HL-60/S4 treated with phorbol 12-myristate 13-acetate at 8.2 ng/mL for 4 days and 3 days (cell line): Measurements from ENCODE around the gene CACNA1B.
"Not testable (repeated sequence)": the region's sequence is repeated elsewhere in the genome, so short reads cannot be mapped to it uniquely, and the experiment has no call there.

ENCODE experiments used
- in situ Hi-C: fragments of 300-500 bp; cut with MboI; formaldehyde crosslinking; loops from 2 replicates; pipeline ENCODE4 v1.15.0; 2022; ENCODE audit warnings: low sequenced_read_pairs

Gene CACNA1B

DNA sequence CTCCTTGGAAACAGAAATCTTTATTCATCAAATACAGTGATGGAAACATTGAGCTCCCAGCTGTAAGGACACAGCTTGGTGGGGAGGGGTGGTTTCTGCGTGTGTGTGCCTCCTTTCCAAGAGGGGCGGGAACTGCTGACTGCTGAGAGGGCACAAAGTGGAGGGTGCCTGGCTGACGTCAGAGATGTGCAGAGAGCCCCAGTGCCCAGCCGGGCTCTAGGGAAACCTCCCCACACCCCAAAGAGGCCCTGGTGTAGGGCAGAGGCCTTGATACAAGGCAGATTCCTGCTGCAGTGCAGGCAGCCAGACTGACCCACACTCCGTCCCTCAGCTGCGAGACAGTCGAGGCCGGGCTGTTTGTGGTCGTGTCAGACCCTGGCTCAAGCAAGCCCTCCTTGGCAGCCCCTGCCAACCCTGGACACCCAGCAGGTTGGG lies 191.0 kb downstream of the CACNA1B start:
- in situ Hi-C loops = no loop called here

DNA sequence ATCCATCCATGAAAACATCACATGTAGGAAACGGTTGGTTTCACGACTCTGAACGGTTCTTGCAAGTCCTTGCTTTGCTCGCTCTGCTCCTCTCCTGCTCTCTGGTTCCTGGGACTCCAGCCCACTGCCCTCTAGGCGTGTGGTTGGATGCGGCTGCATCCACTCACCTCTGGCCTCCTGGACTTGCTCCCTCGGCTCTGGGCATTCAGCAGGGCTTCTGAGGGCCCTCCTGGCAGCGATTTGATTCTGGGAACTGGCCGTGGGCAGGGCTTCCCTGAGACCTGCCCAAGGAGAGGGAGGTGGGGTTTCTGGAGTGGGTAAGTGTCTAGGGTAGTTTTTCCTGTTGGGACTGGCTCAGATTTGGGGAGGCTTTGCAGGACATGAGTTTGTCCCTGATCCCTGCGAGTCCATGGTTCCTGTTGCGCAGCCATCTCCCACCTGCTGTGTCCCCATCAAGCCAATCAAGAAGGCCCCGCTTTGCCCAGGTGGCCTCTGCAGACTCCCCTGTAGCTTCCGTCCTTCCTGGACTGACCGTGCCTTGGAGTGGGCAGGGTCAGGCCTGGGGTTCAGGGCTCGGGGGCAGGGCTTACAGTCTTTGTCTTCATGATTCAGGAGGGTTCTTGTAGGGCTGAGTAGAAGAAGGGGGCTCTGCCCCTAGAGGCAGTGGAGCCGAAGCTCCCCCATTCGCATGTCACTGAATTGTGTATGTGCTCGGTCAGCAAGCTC lies 192.3 kb downstream of the CACNA1B start:
- in situ Hi-C loops = no loop called here

DNA sequence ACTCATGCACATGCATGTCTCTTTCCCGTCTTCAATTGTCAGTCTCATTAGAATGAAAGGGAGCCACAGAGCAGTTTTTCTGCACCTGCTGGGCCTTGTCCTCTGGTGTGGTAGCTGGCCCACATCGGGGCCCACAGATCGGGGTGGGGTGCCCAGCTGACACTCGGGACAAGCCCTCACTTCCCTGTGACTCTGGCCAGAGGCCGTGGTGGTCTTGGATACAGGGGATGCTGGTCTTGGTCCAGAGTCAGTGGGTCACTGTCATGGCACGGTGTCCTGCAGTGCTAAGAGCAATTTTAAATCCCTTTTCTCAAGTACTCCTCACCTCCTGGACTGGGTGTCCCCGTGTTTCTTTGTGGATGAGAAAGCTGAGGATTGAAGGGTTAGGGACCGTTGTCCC lies 193.2 kb downstream of the CACNA1B start:
- in situ Hi-C loops = no loop called here

DNA sequence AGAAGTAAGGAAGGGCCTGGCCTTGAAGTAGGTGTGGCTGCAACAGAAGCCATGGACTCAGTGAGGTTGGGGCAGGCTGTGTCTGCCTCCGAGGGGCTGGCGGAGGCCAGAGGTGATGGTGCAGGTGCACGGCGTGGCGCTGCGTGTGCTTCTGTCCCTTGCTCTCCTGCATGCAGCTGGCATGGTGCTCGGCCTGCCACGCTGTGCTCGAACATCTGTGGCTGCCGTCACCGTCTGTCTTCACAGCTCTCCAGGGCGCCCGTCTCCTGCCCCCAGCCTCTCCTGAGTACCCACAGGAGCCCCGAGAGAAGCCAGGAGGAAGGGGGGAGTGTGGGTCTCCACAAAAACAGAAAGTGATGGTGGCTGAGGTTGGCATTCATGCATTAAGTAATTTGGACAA lies 193.7 kb downstream of the CACNA1B start:
- in situ Hi-C loops = no loop called here

- in situ Hi-C loops = no loop called here
Measured at GRCh38 chr9:138071731-138072130, 194.1 kb downstream of the CACNA1B start.

DNA sequence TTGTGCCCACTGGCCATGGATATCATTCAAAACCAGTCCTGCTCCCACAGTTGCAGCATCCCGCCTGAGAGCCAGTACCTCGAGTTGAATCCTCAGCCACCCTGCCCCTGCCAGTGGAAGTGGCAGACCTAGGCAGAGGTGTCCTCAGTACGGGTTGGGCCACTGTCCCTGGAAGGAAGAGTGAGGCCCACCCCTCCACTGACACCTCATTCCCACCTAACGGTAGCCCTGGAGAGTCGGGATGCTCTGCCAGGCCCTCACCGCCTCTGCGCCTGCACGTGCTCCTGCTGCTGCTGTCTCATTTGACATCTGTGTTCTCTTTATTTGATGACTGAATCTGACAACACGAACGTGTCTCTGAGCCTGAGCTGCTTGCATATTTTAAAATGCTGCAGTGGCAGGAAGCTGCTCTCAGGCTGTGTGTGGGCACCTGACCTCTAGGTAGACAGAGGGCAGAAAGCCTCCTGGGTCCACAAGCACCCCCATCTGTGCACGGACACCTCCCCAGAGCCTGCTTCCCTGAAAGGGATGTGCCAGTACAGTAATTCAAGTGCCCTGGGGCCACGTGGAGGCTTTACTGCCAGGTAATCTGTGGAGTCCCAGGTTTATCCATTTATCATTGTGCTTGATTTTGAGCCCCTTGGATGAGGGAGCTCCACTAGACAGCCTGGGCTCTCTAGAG lies 194.7 kb downstream of the CACNA1B start:
- in situ Hi-C loops = no loop called here

DNA sequence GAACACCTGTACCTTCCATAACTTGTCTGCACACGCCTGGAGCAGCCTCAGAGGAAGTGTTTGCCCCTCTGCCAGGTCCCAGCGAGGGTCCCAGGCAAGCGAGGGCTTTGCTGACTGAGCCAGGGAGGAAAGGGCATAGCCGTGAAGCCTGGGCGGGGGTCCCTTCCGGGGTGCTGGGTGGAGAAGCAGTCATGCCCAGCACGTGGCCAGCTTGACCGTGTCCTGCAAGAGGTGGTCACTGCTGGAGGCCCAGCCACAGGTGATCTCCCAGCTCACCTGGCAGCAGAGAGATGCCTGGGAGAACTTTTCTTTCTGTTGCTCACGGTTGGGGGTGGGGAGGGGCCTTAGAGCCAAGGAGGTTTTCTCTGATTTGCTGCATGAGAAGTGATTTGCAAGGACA lies 195.3 kb downstream of the CACNA1B start:
- in situ Hi-C loops = no loop called here

DNA sequence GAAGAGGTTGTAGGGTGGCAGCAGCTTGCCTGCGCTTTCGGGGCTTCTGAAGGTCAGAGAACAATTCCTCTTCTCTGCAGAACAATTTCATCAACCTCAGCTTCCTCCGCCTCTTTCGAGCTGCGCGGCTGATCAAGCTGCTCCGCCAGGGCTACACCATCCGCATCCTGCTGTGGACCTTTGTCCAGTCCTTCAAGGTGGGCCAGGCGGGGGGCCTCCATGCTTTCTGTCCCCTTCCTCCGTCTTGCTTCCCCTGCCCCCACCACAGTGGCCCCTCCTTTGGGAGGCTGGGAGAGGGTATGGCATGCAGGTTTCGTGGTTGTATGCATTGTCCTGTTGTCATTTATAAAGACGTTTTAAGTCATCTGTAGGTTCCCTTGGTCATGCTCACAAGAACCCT lies 195.8 kb downstream of the CACNA1B start:
- in situ Hi-C loops = no loop called here

GRCh38 chr9:138073808-138074207 lies 196.2 kb downstream of the CACNA1B start:
- in situ Hi-C loops = no loop called here

- in situ Hi-C loops = no loop called here
Measured at GRCh38 chr9:138074516-138074915, 196.9 kb downstream of the CACNA1B start.

GRCh38 chr9:138075496-138075895 lies 197.9 kb downstream of the CACNA1B start:
- in situ Hi-C loops = no loop called here

- in situ Hi-C loops = no loop called here
Measured at GRCh38 chr9:138075961-138076649, 198.5 kb downstream of the CACNA1B start.

DNA sequence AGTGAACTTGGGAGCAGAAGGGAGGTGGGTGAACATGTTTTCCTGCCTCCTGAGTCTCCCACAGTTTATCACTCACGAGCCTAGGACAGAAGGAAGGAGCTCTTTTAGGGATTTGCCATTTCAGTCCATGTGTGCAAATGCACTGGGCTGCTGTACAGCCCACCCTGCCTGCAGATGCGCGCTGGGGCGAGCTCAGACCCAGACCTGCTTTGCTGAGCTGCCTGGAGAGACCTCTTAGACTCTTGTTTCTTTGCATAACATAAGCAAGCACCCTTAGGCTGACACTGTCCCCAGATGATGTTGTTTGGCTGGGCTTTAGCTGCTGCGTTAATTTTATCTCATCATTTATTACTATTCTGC lies 199.0 kb downstream of the CACNA1B start:
- in situ Hi-C loops = no loop called here

DNA sequence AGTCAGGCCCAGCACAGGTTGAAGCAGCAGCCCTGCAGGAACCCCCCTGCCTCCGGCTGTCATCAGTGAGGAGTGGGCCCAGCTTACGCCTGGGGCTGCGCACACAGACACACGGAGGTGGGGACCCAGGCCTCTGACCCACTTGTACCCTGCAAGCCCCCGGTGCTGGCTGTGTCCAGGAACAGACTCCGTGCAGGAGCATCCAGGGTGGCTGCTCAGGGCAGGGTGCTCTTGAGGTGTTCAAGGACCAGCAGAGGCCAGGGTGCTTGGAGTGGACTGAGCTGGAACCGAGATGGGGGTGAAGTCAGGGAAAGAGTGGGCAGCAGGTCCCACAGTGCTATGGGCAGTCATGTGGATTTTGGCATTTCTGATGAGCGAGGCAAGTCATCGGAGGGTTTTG lies 199.5 kb downstream of the CACNA1B start:
- in situ Hi-C loops = no loop called here

DNA sequence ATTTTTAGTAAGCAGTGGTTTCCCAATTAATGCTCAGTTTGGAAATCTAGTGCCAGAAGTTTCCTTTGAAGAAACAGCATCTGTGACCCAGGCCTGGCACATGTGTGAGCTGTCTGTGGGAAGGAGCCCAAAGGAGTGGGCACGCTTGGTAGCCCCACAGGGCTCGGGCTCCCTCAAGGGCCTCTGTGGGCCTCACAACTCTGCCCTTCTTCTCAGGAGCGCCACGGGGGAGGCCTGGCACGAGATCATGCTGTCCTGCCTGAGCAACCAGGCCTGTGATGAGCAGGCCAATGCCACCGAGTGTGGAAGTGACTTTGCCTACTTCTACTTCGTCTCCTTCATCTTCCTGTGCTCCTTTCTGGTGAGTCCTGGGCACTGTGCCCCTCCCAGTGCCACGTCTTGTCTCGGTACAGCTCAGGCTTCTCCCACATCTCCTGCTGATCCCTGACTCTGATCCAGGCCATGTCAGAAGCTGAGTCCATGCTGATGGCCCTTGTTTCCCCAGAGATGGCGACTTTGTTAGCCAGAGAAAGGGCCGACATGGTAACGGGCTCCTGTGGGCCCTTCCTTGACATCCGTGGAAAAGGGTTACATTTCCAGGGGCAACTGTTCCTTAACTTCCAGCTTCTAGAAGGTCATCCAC lies 200.4 kb downstream of the CACNA1B start:
- in situ Hi-C loops = no loop called here

GRCh38 chr9:138078846-138079245 lies 201.3 kb downstream of the CACNA1B start:
- in situ Hi-C loops = no loop called here

DNA sequence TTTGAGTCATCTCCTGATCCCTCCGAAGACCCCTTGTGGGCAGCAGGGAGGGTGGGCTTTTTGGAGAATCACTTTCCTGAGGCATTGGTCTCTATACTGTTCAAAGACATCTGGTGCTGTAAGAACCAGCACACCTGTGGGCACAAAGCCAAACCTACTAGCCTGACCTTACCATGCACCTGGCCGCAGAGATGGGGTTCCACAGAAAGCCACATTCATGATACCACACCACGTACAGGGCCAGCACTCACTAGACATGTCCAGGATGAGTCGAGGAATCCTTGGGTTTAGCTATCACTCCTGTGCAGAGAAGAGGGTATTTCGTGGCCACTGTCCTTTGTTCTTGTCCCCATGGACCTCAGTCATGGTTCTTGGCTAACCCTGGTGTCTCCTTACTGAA lies 203.4 kb downstream of the CACNA1B start:
- in situ Hi-C loops = no loop called here

DNA sequence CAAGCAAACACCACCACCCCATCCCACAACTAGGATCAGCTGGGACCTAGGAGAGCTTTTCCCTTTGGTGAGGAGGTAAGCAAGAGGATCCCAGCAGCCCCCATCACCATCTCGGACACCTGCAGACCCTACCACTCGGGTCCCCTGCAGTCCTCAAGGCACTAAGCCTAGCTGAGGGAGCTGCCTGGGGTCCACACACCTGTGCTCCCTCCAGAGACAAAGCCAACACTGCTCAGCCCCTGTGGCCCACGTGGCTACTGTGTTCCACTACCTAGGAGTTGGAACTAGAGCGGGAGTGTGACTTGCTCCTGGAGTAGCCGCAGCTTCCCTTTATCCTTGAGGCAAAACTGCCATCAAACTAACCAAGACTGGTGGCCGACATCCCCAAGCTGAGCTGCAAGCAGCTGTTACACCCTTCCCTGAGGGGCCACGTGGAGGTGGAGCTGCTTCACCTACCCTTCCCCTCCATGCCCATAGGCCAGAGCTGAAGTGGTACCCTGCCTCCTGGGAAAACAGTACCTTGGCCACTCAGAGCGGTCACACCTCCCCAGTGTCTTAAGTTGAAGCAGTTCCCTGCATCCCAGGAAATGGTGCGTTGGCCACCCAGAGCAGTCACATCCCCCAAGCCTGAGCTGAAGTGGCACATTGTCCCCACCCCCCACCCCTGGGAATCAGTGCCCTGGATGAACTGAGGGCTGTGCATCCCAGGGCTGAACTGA lies 205.5 kb downstream of the CACNA1B start:
- in situ Hi-C loops = no loop called here

GRCh38 chr9:138083873-138084272 lies 206.3 kb downstream of the CACNA1B start:
- in situ Hi-C loops = no loop called here

- in situ Hi-C loops = no loop called here
Measured at GRCh38 chr9:138085568-138085967, 208.0 kb downstream of the CACNA1B start.

GRCh38 chr9:138092057-138092456 lies 214.5 kb downstream of the CACNA1B start:
- in situ Hi-C loops = not testable (repeated sequence)
